H9 (cell line): ENCODE data around the gene LRRN4. TPM values are rescaled to one million over a fixed set of nuclear protein-coding genes. Genes with fewer than 3 reads are reported as not detected.

Experiments used
- DNase-seq: peaks from one replicate; pipeline ENCODE4 v3.0.0-alpha.2; 2017
- H2AFZ ChIP-seq: one replicate; pipeline ENCODE4 v1.6.1; 2013; ENCODE audit warnings: mild to moderate bottlenecking, low read length, control low read depth, moderate library complexity
- H2AK5ac ChIP-seq: 2 replicates; pipeline ENCODE4 v1.6.1; 2013; ENCODE audit warnings: low read length, control low read depth, mixed read lengths; ENCODE audit not compliant: insufficient read length
- H2BK120ac ChIP-seq: one replicate; pipeline ENCODE4 v1.6.1; 2013; ENCODE audit warnings: low read depth, mild to moderate bottlenecking, low read length, control low read depth, inconsistent platforms; ENCODE audit not compliant: poor library complexity, severe bottlenecking
- H2BK12ac ChIP-seq: 2 replicates; pipeline ENCODE4 v1.6.1; 2013; ENCODE audit warnings: low read length, control low read depth, mixed read lengths, low read depth; ENCODE audit not compliant: insufficient read length
- H2BK15ac ChIP-seq: 2 replicates; pipeline ENCODE4 v1.6.1; 2013; ENCODE audit warnings: low read depth, low read length, control low read depth
- H2BK20ac ChIP-seq: one replicate; pipeline ENCODE4 v1.6.1; 2013; ENCODE audit warnings: low read depth, mild to moderate bottlenecking, low read length, control low read depth, inconsistent platforms; ENCODE audit not compliant: poor library complexity, severe bottlenecking
- H2BK5ac ChIP-seq: 2 replicates; pipeline ENCODE4 v1.6.1; 2013; ENCODE audit warnings: low read length, control low read depth, mixed read lengths; ENCODE audit not compliant: insufficient read length
- H3K14ac ChIP-seq: 2 replicates; pipeline ENCODE4 v1.6.1; 2013; ENCODE audit warnings: low read length, control low read depth; ENCODE audit not compliant: insufficient read depth
- H3K18ac ChIP-seq: 2 replicates; pipeline ENCODE4 v1.6.1; 2013; ENCODE audit warnings: low read depth, mild to moderate bottlenecking, mixed read lengths, low read length, control low read depth; ENCODE audit not compliant: insufficient read length
- H3K23ac ChIP-seq: 2 replicates; pipeline ENCODE4 v1.6.1; 2013; ENCODE audit warnings: low read length, control low read depth, mixed read lengths, low read depth; ENCODE audit not compliant: insufficient read length
- H3K23me2 ChIP-seq: 2 replicates; pipeline ENCODE4 v1.6.1; 2013; ENCODE audit warnings: low read depth, mild to moderate bottlenecking, mixed read lengths, low read length, control low read depth; ENCODE audit not compliant: insufficient read length, poor library complexity, severe bottlenecking
- H3K27ac ChIP-seq: 2 replicates; pipeline ENCODE4 v1.5.1; 2013; ENCODE audit warnings: low read length, control low read depth, mixed read lengths, low read depth; ENCODE audit not compliant: insufficient read length
- H3K27me3 ChIP-seq: 2 replicates; pipeline ENCODE4 v1.6.1; 2013; ENCODE audit warnings: low read length, control low read depth, inconsistent platforms; ENCODE audit not compliant: insufficient read depth
- H3K4ac ChIP-seq: 2 replicates; pipeline ENCODE4 v1.6.1; 2013; ENCODE audit warnings: low read depth, mild to moderate bottlenecking, control low read depth, inconsistent platforms, low read length, moderate library complexity
- H3K4me1 ChIP-seq: 2 replicates; pipeline ENCODE4 v1.6.1; 2013; ENCODE audit warnings: low read length, control low read depth, inconsistent platforms; ENCODE audit not compliant: insufficient read depth
- H3K4me2 ChIP-seq: 2 replicates; pipeline ENCODE4 v1.6.1; 2013; ENCODE audit warnings: low read length, control low read depth, mixed read lengths; ENCODE audit not compliant: insufficient read length, insufficient read depth
- H3K56ac ChIP-seq: 2 replicates; pipeline ENCODE4 v1.6.1; 2013; ENCODE audit warnings: low read depth, mild to moderate bottlenecking, mixed read lengths, low read length, control low read depth; ENCODE audit not compliant: insufficient read length
- H3K79me1 ChIP-seq: 2 replicates; pipeline ENCODE4 v1.6.1; 2013; ENCODE audit warnings: low read depth, mild to moderate bottlenecking, moderate library complexity, low read length, control low read depth, inconsistent platforms; ENCODE audit not compliant: insufficient read depth, poor library complexity, severe bottlenecking
- H3K79me2 ChIP-seq: 2 replicates; pipeline ENCODE4 v1.6.1; 2013; ENCODE audit warnings: low read length, control low read depth, inconsistent platforms; ENCODE audit not compliant: insufficient read depth
- H3K9ac ChIP-seq: 2 replicates; pipeline ENCODE4 v1.6.1; 2013; ENCODE audit warnings: low read length, control low read depth, mixed read lengths; ENCODE audit not compliant: insufficient read length; ENCODE audit errors: extremely low read depth
- H3K9me3 ChIP-seq: one replicate; pipeline ENCODE4 v1.6.1; 2013; ENCODE audit warnings: low read depth, low read length, inconsistent platforms; ENCODE audit not compliant: control insufficient read depth
- H3T11ph ChIP-seq: one replicate; pipeline ENCODE4 v1.6.1; 2013; ENCODE audit warnings: mild to moderate bottlenecking, low read length, control low read depth, inconsistent platforms
- H4K20me1 ChIP-seq: one replicate; pipeline ENCODE4 v1.6.1; 2013; ENCODE audit not compliant: control insufficient read depth, insufficient read length, insufficient read depth
- H4K5ac ChIP-seq: 2 replicates; pipeline ENCODE4 v1.6.1; 2013; ENCODE audit warnings: low read depth, mild to moderate bottlenecking, mixed read lengths, low read length, control low read depth; ENCODE audit not compliant: insufficient read length
- H4K8ac ChIP-seq: replicated peaks from 2 replicates; pipeline ENCODE4 v1.6.1; 2013; ENCODE audit warnings: low read length, control low read depth, mixed read lengths, low read depth; ENCODE audit not compliant: insufficient read length
- H4K91ac ChIP-seq: 2 replicates; pipeline ENCODE4 v1.6.1; 2013; ENCODE audit warnings: low read depth, mild to moderate bottlenecking, moderate library complexity, mixed read lengths, low read length, control low read depth; ENCODE audit not compliant: insufficient read length
- H3K27ac Mint-ChIP-seq, 3 experiments: 2 replicates in 2 of 3; 3 replicates in 1 of 3; pipeline ENCODE4 v1.8.0; 2020 to 2021; ENCODE audit warnings: mixed read lengths in 3 of 3, mild to moderate bottlenecking in 1 of 3, moderate library complexity in 1 of 3
- H3K27me3 Mint-ChIP-seq: 2 replicates; pipeline ENCODE4 v1.8.0; 2021; ENCODE audit warnings: low read depth, mild to moderate bottlenecking, moderate library complexity, mixed read lengths
- H3K36me3 Mint-ChIP-seq, 3 experiments: 2 replicates in 2 of 3; 3 replicates in 1 of 3; pipeline ENCODE4 v1.8.0; 2020 to 2021; ENCODE audit warnings: low read depth in 3 of 3, mixed read lengths in 3 of 3; ENCODE audit not compliant: insufficient read depth in 1 of 3
- H3K4me1 Mint-ChIP-seq, 2 experiments: 2 replicates each; pipeline ENCODE4 v1.8.0; 2020; ENCODE audit warnings: mixed read lengths in 2 of 2
- H3K4me3 Mint-ChIP-seq, 2 experiments: 2 replicates in 1 of 2; 3 replicates in 1 of 2; pipeline ENCODE4 v1.8.0; 2020 to 2021; ENCODE audit warnings: mild to moderate bottlenecking in 2 of 2, mixed read lengths in 2 of 2, moderate library complexity in 1 of 2
- H3K9me3 Mint-ChIP-seq, 2 experiments: 2 replicates in 1 of 2; 3 replicates in 1 of 2; pipeline ENCODE4 v1.8.0; 2020; ENCODE audit warnings: mild to moderate bottlenecking in 2 of 2, mixed read lengths in 2 of 2, moderate library complexity in 1 of 2
- CTCF ChIP-seq: fragments of 200-600 bp; sonication (generic); conservative IDR thresholded peaks from 3 replicates; pipeline ENCODE4 v1.8.0; 2021; ENCODE audit warnings: antibody characterized with exemption, mild to moderate bottlenecking
- WGBS: extraction: QIAGEN DNeasy Blood & Tissue Kit; methylation state at CpG from one replicate; pipeline ENCODE4 v1.1.7; 2013; ENCODE audit warnings: missing lambda C conversion rate, low lambda C conversion rate, mixed read lengths; ENCODE audit not compliant: insufficient read length; ENCODE audit errors: extremely low coverage; 5-methylcytosine and 5-hydroxymethylcytosine counted together
- total RNA-seq: library from RNA; stranded (reverse); gene quantifications from 2 replicates; pipeline ENCODE4 v1.2.1, GENCODE V29; 2021

Gene LRRN4
- total RNA-seq, 1 experiment from 2014 or later = 0.22 TPM

DNA sequence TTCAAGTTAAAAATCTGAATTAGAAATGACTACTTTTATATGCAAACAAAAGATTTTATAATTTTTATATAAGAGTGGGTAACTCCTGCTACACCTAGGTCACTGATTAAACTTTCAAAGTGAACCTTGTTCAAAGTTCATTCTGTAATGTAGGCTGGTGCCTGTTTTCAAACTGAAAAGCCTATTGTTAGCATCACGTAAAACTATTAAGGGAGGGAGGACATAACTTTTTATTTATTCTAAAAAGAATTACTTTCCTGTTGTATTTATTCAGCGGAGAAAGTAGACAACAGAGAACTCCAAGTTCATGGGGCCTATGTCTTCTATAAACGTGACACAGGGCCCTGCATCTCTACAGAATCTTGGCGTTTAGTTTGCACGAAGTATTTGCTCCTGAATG lies 41.5 kb upstream of the LRRN4 start:
- WGBS = no CpG with 5 or more reads among the region's 5 CpGs
- no peak overlapping the region for H3K27ac ChIP-seq
- H3K23me2 ChIP-seq = no peaks in the 10 kb centered on the region
- no peak overlapping the region for H4K8ac ChIP-seq
- no peak overlapping the region for H3T11ph ChIP-seq
- H3K18ac ChIP-seq = no peak overlapping the region
- no peak overlapping the region for H3K14ac ChIP-seq
- H3K27me3 ChIP-seq = no peaks in the 10 kb centered on the region
- Mint-ChIP-seq H3K27ac (no peak overlapping the region), H3K4me3 (no peak overlapping the region), H3K36me3 (peaks cover 0 to 2% (median 2%) of the 10 kb centered on the region in 3 experiments; a peak in 3 of 7 replicates), H3K27me3 (no peaks in the 10 kb centered on the region), H3K4me1 (no peaks in the 10 kb centered on the region), H3K9me3 (no peaks in the 10 kb centered on the region)
- no peak overlapping the region for H4K91ac ChIP-seq
- H3K23ac ChIP-seq = no peak overlapping the region
- no peak overlapping the region for H3K4me2 ChIP-seq
- H3K9ac ChIP-seq = no peak overlapping the region
- no peak for DNase-seq
- H3K56ac ChIP-seq = no peak overlapping the region
- no peak overlapping the region for H2BK5ac ChIP-seq
- no peaks in the 10 kb centered on the region for H4K20me1 ChIP-seq
- H2AFZ ChIP-seq = no peak overlapping the region
- H2BK120ac ChIP-seq = no peak overlapping the region
- H3K4ac ChIP-seq = no peak overlapping the region
- no peaks in the 10 kb centered on the region for H3K9me3 ChIP-seq
- no peaks in the 10 kb centered on the region for H3K79me1 ChIP-seq
- H2BK20ac ChIP-seq = no peak overlapping the region
- no peaks in the 10 kb centered on the region for H3K4me1 ChIP-seq
- no peak overlapping the region for H2AK5ac ChIP-seq
- H2BK12ac ChIP-seq = no peak overlapping the region
- H2BK15ac ChIP-seq = no peak overlapping the region
- H3K79me2 ChIP-seq = no peaks in the 10 kb centered on the region
- TF ChIP-seq CTCF = no peak
- no peak overlapping the region for H4K5ac ChIP-seq
